Renal cortex interstitium (tissue), 11 donors: ENCODE results near the gene C9orf43. TPM values are rescaled to one million over a fixed set of nuclear protein-coding genes. Genes with fewer than 3 reads are reported as not detected.

Experiments used
- DNase-seq, 11 donors: peaks; one replicate each; pipeline ENCODE4 v3.0.0-alpha.2; 2013; ENCODE audit warnings: low read depth in 9 of 11, low spot score in 4 of 11; ENCODE audit errors: extremely low read depth in 1 of 11
- polyA plus RNA-seq, 3 donors: library from polyadenylated mRNA; unstranded; fragments of 120-200 nt; gene quantifications; one replicate each; pipeline ENCODE4 v1.2.1, GENCODE V29; 2013; ENCODE audit not compliant: insufficient read length in 3 of 3

Gene C9orf43
- polyA plus RNA-seq, 3 donors = 0.73 to 1.1 (median 0.82) TPM

DNA sequence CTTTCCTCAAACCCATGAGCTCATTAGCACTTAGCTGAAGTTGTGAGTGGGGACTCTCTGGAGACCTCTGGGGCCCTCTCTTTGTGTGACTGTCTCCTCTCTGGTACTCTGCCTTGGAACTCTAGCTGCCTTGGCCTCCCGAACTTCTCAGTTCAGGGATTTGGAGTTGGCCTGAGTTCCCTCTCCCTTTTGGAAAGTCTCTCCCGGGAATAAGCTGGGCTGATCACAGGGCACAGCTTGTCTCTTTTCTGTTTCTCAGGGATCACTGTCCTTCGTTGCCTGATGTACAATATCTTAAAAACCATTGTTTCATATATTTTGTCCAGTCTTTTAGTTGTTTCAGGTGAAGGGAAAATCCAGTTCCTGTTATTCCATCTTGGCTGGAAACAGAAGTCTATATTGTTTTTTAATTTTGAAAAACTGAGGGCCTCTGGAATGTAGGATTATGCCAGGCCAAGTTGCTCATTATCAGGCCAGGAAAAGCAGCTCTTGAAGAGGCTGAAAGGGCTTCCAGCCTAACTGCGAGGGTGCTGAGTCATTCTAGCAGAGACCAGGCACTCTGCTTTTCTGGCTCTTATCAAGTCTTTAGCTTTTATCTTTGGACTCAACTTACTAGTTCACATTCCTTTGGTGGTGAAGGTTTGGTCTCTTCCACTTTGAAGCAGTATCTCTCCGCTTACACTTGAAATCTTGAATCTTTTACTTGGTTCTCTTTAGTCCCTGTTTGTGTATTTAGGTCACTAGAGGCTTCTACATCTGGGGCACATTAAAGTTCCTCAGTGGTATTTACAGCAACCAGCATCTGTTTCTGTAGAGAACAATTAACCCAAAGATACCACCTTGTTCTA is 44.6 kb downstream of the C9orf43 start:
- no peak for DNase-seq

DNA sequence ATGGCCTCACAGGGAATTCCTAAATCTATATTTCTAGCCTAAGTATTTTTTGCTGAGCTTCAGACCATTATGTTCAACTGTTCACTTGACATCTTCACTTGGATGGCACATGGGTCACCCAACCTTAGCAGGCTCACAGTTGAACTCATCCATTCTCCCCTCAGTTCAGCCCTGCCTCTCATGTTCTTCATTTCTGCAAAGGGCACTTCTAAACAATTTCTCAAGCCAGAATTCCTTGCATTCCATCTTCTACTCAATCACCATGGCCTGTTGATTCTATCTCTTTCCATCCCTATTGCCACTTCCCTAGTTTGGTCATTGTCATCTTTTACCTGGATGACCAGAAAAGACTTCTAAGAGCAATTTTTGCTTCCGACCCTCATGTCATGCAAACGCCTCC is 45.7 kb downstream of the C9orf43 start:
- no peak for DNase-seq

DNA sequence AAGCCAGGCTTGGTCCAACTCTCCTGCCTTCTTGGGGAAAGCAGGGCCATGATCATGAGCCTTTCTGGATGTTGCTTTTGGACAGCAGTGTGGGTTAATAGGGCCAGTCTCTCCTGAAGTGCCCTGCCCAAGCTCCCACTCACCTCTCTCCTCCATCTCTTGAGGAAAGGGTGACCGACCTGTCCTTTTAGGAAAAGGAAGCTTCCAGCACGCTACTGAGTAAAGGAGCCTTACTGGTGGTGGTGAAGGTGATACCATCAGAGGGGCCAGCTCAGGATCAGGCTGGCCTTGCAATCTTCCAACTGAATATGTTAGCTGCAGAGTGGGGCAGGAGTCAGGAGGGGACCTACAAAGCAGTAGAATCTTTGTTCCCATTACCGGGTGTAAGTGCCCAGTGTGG is 50.7 kb downstream of the C9orf43 start:
- DNase-seq = no peak

DNA sequence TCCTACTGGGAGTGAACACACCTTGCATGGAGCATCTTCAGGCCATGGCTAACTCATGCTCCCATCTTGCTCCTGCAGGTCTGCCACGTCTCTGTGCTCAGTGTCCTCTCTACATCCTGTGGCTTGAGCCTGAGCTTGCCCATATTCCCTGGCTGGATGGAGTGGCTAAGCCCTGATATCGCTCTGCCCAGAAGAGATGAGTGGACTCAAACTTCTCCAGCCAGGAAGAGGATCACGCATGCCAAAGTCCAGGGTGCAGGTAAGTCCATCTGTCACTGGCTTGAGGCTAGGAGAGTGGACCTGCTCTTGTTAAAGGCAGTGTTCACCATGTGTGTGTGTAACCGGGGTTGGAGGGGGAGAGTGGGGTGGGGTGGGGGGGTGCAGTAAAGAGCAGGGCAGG is 51.4 kb downstream of the C9orf43 start:
- no peak for DNase-seq

DNA sequence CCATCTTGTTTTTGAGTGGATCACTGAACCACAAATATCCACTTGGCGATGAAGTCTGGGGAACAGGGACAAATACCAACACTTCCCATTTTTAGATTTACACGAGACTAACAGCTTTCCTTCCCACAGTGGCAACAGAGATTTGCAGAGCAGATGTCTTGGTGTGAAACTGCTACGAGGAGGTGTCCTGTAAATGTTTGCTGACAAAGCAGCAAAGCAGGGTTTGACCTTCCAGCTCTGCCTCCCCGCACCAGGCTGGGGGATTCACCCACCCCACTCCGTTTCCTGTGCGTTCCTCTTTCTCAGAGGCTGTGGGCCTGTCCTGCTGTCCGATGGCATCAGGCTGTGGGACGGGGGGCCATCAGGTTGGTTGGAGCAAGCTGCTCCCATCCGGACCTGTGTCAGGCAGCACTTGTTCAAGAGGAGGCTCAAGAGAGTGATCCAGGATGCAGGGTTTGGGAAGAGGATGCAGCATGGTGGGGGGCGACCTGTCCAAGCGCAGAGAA is 52.3 kb downstream of the C9orf43 start:
- DNase-seq = no peak

DNA sequence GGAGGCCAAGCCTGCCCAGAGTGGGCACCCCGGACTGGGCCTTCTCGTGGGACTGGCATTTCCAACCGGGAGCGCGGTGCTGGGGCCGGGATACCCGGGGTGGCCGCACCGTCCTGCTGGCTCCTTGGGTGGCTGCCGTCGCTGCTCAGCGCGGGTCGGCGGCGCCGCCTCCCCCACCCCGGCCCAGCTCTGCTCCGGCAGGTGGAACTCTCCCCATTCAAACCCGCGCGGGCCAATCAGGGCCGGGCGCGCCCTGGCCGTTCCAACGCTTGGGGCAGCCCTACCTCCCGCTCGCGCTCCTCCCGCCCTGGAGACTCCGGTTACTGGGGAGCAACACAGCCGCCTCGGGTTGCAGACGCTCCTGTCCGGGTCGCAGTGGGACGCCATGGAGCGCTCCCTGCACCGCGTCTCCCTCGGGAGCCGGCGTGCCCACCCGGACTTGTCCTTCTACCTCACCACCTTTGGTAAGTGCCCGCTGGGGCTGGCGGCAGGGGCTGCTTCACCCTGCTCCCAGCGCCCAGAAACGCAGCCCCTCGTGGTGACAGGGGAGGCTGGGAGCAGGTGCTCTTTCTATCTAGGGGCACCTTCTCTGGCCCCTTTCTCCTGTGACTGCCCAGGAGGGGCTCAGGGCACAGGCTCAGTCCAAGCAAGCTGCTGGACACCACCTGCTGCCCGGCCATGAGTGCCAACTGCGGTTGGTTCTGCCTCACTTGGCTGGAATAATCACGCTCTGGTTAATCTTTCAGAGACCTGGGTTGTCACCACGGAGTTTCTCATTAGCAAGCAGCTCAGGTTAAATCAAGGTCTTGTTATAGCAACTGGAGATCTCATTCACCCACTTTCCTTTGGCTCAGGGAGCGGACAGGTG is 53.1 kb downstream of the C9orf43 start, which contains the start of gene RGS3:
RGS3 (plus strand) TSS at position 310 of the 868 bp plus-strand sequence; CDS start at position 386, 76 bp downstream.
- DNase-seq = peak in 9 of 11 donors; percentile 29 to 77 (median 65)

DNA sequence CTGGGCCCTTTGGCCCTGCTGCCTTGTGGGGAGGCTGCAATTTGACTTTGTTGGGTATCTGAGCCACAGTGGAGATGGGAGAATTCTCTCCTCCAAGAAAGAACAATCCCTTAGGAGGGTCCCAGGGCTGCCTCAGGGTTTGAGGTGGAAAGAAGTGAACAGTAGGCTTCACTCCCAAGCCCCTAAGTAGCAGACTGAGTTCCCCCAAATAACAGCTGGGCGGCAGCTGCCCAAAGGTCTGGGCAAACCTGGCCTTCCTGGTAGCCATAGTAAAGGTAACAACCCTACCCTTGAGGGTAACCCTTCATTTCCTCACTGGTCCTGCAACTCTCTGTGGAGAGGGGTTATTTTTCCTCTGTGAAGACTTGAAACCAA is 53.7 kb downstream of the C9orf43 start:
- DNase-seq = no peak

DNA sequence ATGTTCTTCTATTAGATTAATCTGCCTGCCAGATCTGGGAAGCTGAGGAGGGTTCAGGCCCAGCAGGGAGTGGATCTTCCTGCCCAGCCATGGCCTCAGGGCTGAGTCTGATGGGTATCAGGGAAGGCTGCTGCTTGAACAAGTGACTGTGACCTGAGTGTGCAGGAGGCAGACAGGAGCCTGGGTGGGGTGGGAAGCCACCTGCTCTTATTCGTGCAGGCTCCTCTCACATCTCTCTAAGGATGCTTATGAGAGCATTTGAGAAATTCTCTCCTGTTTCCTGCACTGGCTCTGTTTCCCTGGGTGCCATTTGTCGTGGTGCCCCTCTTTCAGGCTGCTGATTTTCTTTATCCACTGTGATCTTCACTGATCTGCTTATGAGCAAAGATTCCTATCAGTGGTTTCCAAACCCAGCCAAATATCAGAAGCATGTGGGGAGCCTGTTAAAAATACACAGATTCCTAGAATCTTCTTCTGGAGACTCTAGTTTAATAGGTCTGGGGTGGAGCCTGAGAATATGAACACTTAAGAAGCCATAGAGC is 55.1 kb downstream of the C9orf43 start:
- DNase-seq = no peak

DNA sequence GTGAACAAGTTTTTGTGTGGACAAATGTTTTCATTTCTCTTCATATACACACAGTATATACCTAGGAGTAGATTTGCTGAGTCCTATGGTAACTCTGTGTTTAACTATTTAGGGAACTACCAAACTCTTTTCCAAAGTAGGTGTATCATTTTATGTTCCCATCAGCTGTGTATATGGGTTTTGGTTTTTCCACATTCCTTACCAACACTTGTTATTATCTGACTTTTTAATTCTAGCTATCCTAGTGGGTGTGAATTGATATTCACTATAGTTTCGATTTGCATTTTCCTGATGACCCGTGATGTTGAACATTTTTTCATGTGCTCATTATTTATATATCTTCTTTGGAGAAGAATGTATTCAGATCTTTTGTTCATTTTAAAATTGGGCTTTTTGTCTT is 56.6 kb downstream of the C9orf43 start:
- DNase-seq = no peak

DNA sequence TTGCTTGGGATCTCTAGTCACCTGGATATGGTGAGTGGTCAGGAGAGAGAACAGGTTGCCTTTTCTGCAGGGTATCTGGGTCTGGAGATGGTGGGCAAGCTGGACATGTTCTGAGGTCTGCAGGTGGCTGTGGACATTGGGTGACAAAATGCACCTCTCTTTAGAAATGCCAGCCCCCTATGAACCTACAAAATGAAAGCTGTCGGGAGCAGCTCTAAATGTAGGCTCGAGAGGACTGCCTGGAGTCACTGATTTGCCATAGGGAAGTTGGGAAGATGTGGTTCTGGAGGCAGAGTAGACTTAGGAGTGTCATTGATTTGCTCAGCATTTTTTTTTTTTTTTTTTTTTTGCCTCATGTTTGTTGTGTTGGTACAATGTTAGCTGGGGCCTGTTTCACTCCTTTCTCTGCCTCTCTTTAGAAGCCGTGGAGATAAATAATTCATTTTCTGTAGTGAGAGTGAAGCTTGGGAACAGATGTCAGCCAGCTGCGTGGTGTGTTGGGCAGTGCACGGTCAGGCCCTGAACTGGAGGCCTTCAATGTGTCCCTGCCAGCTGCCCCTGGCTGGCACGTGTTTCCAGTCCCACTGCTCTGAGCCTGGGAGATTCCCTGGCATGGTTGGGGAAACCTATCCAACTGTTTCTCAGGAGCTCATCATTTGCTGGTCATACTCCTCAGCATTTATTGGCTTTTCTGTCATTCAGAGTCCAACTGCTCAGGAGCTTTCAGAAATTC is 58.3 kb downstream of the C9orf43 start:
- no peak for DNase-seq

DNA sequence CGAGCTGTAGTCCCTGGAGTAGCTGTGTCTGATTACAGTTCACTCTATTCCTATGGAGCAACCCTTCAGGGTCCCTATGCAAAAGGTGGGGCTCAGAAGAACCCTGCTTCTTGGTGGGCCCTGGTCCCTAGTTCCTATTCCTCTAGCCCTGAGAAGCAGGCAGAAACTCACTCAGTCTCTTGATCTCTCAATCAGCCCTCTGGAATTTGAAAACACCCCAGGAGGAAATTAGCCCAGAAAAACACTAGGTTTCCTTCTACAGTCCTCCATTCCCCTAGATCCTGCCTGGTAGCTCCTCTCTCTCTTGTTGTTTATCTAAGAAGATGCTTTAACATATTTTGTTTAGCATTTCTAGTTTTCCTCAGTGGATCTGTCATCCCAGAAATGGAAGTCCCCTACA is 60.6 kb downstream of the C9orf43 start:
- no peak for DNase-seq

DNA sequence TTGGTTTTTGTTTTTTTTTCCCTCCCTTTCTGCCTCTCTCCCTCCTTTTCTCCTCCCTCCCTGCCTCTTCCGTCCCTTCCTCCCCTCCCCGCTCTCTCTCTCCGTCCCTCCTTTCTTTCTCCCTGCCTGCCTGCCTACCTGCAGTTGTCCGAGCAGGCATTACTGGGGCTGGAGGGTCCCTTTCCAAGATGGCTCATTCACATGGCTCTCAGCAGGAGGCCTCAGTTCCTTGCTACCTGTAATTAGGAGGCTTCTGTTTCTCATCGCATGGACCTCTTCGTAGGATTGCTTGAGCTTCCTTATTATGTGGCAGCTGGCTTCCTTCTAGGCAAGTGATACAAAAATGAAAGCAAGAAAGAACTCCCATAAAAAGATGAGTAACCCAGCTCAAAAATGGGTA is 61.0 kb downstream of the C9orf43 start:
- DNase-seq = no peak

DNA sequence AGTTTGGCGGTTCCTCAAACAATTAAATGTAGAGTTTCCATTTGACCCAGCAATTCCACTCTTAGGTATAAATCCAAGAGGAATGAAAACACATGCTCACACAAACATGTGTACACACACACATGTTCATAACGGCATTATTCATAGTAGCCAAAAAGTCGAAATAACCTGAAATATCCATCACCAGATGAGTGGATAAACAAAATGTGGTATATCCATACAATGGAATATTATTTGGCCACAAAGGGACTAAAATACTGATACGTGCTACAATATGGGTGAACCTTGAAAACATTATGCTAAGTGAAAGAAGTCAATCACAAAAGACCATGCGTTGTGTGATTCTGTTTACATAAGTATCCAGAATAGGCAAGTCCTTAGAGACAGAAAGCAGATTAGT is 61.7 kb downstream of the C9orf43 start:
- DNase-seq = no peak

DNA sequence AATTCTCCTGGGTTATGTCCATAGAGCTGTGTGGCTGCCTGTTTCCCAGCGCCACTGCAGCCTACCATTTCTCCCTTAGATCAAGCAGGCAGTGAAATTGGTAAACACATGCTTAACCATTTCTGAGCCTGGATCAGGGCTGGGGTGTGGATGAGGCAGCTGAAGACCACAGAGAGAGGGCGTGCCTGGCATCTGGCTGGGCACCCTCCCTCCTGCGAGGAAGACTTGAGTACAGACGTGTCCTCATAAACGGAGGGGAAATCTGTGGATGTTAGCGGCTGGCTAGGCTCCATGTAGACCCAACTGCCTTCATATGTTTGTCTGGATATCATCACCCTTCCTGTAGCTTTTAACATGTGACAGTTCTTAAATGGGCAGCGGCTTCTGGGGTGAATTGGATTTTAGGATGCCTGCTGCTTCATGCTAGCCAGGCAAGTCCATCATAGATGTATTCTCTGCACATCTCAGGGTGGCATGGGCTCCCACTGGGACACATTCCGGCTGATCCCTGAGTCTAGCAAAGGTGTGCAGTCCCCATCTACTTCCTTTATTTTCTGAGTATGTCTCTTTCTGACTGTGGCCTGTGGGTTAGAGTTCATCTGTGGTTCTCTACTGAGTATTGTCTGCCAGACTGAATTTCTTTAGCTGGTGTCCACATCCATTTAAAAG is 63.9 kb downstream of the C9orf43 start:
- DNase-seq = no peak

DNA sequence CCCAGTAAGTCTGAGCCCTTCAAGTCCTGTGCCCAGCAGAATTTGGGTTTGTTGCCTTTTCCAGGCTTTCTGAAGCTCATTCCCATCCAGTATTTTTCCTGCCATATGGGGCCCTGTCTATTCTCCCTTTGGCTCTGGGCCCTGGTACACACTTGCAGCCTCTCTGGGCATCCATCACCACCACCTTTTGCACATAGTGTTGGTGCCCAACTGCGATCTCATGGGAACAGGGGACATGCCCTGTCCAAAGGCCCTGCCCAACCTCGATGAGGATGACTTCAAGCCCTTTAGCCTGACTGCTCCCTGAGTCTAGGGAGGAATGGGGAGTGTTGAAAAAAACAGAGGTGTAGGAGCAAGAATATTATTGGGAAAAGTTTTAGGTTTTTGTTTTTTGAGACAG is 64.5 kb downstream of the C9orf43 start:
- DNase-seq = no peak

DNA sequence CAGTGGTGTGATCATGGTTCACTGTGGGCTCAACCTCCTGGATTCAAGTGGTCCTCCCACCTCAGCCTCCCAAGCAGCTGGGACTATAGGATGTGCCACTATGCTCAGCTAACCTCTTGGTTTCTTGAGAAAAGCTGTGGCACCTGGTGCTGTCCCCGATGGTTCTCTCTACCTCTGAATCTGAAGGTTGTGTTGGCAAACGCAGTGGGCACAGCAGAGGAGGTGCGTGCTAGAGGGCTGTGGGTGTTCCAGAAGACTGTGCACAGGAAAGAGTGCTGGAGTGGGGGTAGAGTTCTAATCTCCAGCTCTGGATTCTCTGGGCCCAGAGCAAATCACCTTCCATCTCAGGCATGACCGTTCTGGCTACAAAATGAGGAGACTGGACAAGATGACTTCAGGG is 65.4 kb downstream of the C9orf43 start:
- DNase-seq = no peak

DNA sequence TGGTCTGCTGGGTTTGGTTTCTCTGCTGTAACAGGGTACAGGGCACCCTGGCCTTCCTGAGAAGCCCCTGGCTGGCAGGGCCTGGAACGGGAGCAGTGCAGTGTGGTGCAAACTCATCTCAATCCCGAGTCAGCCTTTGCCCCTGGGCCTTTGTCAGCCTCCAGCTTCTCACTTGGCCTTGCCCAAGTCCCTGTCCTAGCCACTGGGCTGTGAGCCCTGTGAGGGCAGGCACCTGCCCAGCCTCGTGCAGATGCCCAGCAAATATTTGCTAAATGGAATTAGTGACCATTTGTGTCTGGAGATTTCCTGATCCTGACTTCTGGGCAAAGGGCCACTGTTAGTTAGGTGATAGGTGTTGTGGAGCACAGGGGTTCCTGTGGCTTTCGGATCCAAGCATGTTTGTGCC is 66.0 kb downstream of the C9orf43 start:
- DNase-seq = no peak

DNA sequence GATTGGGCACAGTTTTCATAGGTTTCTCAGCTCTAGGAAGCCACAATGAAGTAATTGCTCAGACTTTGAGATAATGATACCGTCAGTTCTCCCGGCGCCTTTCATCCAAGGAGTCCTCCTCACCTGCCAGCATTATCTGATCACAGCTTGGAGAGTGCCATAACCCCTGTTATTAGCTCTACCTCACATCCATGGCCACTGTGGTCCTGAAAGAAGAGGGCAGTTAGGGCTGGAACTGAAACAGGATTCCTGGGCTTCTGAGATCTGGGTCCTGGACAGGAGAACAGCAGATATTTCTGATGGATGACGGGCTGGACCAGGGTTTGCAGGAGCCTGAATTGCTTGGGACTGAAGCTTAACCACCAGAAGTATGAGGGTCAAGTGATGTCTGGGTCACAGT is 66.5 kb downstream of the C9orf43 start:
- DNase-seq = no peak

DNA sequence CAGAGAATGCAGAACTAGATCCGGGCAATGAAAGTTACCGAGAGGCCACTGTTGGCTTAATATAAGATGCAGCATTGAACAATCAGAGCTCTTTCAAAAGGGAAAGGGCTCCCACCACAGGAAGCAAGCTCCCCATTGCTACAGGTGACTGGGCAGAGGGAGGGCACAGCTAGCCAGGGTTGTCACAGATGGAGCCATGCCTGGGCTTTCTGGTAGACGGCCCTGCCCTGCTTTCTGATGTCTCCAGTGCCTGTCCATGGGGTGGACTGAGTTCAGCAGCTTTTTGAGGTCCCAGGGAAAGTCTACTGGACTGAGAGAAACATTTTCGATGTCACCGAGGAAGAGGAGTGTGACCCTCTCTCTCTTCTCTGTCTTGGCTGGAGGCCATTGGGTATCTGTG is 67.1 kb downstream of the C9orf43 start:
- no peak for DNase-seq
